GOT3 (cell line): ENCODE data around the gene CNTD1.
"Not testable (repeated sequence)": the region's sequence is repeated elsewhere in the genome, so short reads cannot be mapped to it uniquely, and the experiment has no call there.

Experiments
- DNase-seq: peaks from one replicate; lab custom pipeline; 2025; ENCODE audit warnings: mixed read lengths; lab: John Stamatoyannopoulos, UW

CNTD1 gene, protein sequence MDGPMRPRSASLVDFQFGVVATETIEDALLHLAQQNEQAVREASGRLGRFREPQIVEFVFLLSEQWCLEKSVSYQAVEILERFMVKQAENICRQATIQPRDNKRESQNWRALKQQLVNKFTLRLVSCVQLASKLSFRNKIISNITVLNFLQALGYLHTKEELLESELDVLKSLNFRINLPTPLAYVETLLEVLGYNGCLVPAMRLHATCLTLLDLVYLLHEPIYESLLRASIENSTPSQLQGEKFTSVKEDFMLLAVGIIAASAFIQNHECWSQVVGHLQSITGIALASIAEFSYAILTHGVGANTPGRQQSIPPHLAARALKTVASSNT

DNA sequence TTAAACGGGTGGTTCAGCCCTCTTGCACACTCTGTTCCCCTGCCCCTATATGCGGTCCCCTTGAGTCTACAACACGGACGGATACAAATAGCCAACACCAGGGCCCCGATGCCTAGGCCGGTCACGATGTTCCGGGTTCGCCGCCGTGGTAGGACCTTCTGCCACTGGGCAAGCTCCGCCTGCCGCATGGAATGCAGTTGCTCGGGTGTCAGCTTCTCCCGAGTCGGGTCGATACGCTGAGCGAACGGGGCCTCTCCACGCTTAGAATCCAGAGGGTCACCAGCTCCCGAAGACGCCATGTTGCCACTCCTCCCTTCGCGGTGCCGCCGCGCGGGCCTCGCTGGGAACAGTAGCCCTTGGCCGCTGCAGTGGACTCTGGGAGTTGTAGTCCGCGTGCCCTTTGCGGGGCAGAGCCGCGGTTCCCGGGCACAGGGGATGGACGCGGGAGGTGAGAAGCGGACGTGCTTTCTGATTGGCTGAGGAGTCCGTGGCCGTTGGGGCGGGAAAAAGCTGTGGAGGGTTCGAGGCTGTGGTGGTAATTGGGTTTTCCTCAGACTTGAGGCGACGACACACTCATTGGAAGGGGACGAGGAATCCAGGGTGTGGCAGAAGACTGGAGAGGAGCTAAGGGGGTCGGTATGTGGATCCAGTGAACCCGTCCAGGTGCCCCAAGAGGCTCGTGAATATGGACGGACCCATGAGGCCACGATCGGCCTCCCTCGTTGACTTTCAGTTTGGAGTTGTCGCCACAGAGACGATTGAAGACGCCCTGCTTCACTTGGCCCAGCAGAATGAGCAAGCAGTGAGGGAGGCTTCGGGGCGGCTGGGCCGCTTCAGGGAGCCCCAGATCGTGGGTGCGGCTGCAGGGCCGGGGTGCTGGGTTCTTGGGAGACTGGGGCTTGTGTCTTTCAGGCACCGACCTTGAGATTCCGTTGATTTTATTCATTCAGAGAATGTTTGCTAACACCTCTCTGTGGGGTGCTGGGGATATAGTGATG, at the start of gene CNTD1, which contains the start of gene COA3:
Gene CNTD1, plus strand, starts transcription at position 479 of the 998 bp plus-strand sequence. Its CDS starts 207 bp downstream, at position 686.
Gene COA3, minus strand, starts transcription at position 322 of the 998 bp plus-strand sequence. Its CDS starts 23 bp downstream, at position 299.
- peak; percentile 35 for DNase-seq

DNA sequence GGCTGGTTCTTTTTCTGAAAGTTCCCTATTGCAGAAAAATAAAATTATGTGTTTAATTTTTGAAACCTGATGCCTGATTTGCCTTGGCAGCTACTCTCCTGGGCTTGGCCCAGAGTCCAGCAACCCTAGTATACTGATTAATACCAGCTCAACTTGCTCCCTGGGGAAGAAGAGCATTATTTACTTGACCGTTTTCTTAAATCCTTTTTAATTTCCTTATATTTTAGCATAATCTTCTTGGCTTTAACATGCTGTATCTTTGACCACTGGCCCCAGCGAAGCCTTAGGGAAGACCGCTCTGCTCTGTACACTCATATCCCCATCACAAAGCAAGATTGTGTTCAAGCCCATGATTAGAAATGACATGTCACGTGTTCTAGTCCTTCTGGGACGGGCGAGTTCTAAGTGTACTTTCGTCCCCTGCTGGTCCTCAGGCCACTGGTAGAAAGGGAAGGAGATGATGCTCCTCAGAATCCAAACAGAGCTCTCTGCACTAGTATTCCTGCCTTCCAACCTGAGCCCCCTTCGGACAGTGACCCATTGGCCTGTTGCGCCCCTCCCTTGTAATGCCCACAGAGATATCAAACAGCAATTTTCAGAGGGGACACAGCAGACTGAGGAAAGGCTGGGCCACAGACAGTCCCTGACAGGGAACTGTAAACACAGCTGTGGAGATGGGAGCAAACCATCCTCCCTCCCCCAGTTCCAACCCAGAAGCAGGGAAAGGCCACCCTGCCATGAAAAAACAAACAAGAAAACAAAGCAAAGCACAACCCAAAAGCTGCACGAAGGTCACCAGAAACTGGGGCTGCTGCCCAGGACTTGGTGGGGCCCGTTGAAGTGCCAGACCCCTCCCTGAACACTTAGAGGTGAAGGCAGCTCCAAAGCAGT, 49.5 kb upstream of the CNTD1 start:
- no peak for DNase-seq

DNA sequence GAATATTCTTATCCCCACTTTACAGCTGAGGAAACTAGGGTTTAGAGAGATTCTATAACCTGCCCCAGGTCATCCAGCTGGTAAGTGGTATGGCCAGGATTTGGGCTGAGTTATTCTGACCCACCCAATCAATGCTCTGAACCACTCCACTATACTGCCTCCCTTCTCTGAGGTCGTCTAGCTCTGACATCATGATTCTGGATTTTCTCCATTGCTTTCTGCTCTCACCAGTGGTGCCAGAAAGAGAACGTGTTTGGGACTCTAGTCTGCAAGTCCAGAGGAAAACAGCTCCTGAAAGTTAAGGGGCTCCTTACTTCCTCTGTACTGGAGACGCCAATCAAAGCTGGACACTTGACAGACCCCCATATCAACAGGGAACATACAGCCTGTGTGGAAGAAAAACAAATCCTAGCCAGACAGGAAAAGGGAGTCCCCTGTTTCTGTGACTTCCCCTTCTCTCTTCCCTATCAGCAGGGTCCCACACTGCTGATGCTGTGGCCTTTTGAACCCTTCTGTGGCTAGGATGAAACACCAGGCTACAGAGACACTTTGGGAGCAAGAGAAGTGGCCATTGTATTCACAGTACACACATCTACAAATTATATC, 47.8 kb upstream of the CNTD1 start:
- DNase-seq = no peak

DNA sequence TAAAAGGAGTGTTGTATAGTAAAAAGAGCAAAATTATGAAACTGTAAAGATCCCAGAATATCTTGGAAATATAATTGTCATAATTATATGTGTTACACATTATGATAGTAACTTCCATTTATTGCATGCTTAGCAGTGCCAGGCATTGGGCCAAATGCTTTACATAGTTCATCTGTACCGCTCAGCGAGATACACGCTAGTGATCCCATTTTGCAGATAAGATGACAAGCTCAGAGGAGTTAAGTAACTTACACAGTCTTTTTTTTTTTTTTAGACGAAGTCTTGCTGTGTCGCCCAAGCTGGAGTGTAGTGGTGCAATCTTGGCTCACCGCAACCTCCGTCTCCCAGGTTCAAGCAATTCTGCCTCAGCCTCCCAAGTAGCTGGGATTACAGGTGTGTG, 47.0 kb upstream of the CNTD1 start:
- no peak for DNase-seq

DNA sequence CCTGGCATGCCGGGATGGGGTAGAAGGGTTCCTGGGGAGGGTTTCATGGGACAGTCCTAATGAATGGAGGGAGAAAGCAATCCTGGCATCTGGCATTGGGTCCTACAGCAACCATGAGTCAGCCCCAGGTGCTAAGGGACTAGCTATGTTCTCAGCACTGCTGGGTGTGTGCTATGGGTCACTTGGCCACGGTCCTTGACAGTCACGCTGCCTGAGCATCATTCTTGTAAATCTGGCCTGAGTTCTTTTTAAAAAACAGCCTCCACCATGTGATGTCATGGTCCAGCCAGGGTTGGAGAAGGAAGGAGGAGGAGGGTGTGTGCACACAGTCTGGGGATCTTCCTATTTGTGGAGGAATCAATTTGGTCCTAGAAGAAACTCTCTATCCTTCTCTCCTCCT, 43.9 kb upstream of the CNTD1 start:
- DNase-seq = no peak

DNA sequence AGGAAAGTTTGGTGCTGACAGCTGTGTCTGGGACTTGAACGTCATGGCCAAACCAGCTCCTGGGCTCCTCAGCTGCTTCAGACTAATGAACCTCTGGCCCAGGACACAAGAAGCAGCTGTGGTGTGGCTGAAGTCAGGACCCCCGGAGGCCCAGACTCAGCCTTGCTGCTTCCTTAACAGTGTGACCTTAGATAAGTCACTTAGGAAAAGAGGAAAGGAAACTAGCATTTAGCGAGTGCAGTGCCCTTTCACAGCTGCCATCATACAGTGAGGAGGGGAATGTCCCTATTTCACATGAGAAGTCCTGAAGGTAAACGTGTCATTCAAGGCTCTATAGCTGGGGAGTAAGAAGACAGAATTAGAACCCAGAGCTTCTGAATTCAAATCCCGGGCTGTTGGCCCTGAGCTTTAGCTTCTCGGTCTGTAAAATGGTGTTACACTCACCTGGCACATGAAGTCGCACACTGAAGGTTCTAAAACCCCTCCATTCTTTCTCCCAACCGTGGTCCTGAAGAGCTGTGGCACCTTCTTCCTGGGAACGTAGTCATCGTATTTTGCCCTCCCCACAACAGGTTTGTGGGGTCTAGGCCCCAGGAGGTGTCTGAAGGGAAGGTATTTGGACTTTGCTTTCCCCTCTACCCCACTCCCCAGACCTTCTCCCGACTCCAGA, 38.5 kb upstream of the CNTD1 start:
- no peak for DNase-seq

DNA sequence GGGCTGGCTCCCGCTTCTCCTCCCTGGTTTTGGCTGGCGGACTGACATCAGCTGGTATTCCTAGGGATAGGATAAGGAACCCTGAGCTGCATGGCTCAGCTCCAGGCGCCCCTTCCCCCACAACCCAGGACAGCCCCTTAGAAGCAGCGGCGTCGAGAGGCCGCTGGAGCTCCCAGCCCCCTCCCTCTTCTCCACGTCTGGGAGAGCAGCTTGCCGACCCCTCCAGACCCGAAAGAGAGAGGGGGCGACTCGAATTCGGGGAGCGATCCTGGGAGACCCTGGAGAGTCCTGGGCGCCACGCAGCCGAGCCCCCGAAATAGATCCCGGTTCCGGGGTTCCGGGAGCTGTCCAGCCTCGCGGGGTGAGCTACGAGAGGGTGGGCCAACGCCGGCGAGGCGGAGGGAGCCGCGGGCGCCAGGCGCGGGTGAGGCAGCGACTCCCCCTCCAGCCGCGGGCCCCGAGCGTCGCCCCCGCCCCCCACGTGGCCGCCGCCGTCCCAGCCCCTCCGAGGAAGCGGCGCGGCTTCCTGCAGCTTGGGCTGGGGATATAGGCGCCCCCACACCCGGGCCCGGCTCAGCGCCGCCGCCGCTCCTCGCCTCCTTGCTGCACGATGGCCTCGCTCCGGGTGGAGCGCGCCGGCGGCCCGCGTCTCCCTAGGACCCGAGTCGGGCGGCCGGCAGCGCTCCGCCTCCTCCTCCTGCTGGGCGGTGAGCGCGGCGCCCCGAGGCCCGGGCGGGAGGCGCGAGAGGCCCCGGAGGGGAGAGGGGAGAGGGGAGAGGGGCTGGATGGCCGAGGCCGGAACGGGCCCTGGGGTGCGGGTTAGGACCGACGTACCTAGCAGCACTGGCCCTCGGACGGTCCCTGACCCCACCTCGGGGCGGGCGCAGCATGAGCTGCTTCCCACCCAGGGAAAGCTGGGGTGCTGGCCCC, 37.7 kb upstream of the CNTD1 start, which contains the start of gene RAMP2:
Gene RAMP2, plus strand, starts transcription at position 576 of the 930 bp plus-strand sequence. Its CDS starts 35 bp downstream, at position 611.
- no peak for DNase-seq

DNA sequence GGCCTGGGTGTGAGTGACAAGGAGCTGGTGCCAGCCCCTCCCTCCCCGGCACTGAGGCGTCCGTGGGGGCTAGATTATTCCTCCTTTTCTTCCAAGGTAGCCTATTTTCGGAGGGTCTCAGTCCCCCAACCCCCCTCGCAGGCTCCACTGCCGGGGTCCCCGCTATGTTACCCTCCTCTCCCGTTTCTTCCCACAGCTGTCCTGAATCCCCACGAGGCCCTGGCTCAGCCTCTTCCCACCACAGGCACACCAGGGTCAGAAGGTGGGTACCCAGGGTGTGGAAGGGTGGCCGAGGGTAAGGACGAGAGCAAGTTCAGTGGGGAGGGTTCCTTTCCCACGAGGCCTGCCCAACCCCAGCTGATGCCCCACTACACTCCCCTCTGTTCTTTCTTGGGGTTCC, 37.0 kb upstream of the CNTD1 start:
- no peak for DNase-seq

DNA sequence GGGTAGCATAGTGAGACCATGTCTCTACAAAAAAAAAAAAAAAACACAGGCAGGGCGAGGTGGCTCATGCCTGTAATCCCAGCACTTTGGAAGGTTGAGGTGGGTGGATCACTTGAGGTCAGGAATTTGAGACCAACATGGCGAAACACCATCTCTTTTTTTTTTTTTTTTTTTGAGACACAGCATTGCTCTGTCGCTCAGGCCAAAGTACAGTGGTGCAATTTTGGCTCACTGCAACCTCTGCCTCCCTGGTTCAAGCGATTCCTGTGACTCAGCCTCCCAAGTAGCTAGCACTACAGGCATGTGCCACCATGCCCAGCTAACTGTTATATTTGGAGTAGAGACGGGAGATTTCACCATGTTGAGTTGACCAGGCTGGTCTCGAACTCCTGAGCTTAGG, 32.5 kb upstream of the CNTD1 start:
- no peak for DNase-seq

DNA sequence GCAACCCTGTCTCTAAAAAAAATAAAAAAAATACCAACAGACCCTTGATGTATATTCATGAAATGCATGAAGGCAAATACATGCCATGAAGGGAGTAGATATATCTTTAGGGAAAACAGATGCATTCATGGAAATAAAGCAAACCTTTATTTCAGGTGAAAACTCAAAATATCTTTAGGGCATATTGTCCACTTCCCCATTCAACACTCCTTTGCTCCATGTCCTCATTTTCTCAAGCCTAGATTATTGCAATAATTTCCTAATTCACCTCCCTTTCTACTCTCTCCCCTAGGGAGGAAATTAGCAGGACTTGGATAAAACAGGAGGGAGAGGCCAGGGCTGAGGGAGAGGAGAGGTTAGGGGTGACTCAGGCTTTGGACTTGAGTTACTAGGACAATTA, 31.1 kb upstream of the CNTD1 start:
- DNase-seq = no peak

DNA sequence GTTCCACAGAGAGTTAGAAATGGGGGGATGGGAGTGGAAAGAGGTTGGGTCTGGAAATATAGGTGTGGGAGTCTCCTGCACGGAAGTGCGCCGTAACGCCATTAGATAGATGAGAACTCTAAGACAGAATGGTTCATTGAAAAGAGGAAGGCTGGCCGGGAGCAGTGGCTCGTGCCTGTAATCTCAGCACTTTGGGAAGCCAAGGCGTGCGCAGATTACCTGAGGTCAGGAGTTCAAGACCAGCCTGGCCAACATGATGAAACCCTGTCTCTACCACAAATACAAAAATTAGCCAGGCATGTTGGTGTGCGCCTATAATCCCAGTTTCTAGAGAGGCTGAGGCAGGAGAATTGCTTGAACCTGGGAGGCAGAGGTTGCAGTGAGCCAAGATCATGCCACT, 30.7 kb upstream of the CNTD1 start:
- DNase-seq = not testable (repeated sequence)

DNA sequence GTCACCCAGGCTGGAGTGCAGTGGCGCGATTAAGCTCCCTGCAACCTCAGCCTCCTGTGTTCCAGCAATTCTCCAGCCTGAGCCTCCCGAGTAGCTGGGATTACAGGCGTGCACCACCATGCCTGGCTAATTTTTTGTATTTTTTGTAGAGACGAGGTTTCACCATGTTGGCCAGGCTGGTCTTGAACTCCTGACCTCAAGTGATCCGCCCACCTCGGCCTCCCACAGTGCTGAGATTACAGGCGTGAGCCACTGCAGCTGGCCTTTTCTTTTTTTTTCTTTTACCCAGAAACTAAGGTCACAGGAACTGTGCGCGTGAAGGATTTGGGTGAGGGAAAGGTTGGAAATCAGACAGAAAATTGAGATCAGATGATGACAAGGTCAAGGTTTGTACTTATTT, 28.7 kb upstream of the CNTD1 start:
- DNase-seq = not testable (repeated sequence)

DNA sequence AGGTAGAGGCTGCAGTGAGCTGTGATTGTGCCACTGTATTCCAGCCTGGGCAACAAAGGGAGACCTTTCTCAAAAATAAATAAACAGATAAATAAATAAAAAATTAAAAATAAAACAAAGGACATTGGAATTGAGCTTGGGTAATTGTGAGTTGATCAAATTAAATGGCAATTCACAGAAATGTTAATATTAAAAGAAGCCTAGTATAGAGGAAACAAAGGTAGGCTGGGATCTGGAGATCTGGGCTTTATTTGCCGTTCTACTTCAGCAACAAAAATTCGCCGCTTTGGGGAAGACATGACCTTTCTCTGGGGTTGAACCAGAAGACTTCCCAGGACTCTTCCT, 25.7 kb upstream of the CNTD1 start:
- DNase-seq = no peak

DNA sequence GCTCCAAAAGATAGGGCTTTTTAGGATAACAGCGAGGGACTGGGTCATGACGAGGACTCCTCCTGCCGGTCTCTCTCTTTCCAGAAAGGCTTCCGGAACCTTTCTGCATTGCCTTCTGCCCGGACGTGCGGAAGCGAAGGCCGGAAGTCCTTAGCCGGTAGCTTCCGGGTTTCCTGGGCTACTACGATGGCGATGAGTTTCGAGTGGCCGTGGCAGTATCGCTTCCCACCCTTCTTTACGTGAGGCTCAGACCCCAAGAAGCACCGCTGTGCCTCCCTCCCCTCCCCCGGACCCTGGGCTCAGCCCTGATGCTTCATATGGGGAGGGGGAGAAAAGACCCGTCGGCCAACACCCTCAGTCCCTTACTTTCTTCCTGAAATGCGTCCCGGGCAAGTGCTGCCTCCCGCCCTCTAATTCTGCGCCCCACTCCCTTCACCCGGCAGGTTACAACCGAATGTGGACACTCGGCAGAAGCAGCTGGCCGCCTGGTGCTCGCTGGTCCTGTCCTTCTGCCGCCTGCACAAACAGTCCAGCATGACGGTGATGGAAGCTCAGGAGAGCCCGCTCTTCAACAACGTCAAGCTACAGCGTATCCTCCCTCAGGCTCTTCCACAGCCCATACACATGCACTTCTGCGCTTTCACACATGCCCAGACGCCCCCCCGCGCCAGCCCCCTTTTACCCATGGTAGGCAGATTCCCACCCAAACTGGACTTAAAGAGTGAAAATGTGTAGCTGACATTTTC, 25.2 kb upstream of the CNTD1 start, which contains the start of gene VPS25:
Gene VPS25, plus strand, starts transcription at position 160 of the 746 bp plus-strand sequence. Its CDS starts 27 bp downstream, at position 187.
- peak; percentile 30 for DNase-seq

DNA sequence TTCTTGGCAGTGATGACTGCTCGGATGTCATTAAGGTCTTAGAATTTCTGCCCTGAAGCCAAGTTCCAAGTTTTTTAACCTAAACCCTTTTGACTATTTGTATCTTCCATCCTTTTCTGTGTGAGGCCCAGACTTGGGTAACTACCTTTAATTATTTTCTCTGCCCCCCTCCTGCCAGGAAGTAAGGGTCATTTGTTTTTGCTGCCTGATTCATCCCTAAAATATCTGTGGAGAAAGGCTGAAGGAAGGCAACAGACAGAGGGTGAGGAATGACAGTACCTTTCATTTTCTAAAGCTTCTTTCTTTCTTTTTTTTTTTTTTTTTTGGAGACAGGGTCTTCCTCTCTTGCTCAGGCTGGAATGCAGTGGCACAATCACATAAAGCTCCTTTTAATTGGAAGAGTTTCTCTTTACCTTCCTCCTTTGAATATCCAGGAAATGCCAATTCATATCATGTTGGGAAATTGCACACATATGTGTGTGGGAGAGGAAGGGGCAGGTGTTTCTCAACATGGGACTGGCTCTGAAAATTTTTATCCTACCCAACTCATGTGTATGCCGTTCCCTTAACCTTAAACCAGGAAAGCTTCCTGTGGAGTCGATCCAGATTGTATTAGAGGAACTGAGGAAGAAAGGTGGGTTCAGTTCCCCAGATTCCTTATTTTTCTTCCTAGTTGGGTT, 24.5 kb upstream of the CNTD1 start:
- DNase-seq = no peak

DNA sequence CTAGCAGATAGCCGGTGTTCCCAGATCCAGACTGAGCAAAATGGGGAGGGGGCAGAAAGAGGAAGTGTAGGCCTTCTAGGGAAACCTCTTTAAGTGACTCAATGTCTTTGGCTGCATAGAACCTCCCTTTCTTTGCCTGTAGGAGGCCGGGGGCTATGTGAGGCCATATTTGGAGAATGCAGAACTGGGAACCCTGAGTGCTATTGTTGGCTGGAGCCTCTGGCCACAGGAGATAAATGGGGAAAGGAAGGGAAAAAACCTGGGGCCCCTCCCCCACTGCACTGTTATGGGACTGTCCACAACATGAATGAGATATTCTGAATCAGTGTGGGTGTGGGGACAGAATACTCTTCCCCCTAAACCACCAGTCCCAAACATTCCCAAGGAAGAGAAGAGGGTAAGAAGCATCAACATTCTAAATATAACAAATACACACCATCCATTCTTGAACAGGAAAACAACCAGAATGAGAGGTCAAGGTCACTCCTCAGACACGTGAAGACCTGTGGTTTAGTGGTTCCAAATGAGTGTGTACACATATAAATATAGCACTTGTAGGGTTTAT, 23.0 kb upstream of the CNTD1 start:
- DNase-seq = no peak

DNA sequence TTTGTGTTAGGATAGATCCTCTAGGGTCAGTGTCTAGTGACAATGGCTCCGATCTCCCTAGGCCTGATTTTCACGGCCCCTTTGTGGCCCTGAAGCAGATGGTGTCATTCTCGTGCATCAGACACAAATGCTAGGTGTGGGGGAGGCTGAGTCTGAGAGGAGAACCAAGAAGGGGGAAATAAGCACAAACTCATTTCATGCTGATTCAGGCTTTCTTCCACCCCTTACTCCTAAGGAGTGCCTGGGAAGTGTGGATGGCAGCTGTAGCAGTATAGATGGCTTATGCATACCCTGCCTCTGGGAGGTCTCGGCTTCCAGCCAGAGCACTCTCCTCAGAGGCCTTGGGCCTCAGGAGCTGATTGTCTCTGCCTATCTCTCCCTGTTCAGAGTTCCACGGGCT, 20.1 kb upstream of the CNTD1 start:
- DNase-seq = no peak
